KMS-11 (cell line): ENCODE results near the gene KLB.

Experiments used
- H2AFZ ChIP-seq: fragments of 200-600 bp; sonication (generic); 2 replicates; pipeline ENCODE4 v1.6.1; 2016; ENCODE audit warnings: antibody characterized with exemption, mixed run types, low read depth
- H3K27ac ChIP-seq: fragments of 200-600 bp; sonication (generic); 2 replicates; pipeline ENCODE4 v1.6.1; 2016; ENCODE audit warnings: mild to moderate bottlenecking, mixed run types
- H3K27me3 ChIP-seq: fragments of 200-600 bp; sonication (generic); 2 replicates; pipeline ENCODE4 v1.6.1; 2017; ENCODE audit warnings: mild to moderate bottlenecking, low read depth, mixed run types, moderate library complexity; ENCODE audit not compliant: insufficient read depth
- H3K36me3 ChIP-seq: fragments of 200-600 bp; sonication (generic); 2 replicates; pipeline ENCODE4 v1.6.1; 2017; ENCODE audit warnings: mild to moderate bottlenecking, mixed run types; ENCODE audit not compliant: insufficient read depth
- H3K4me1 ChIP-seq: fragments of 200-600 bp; sonication (generic); 2 replicates; pipeline ENCODE4 v1.6.1; 2016; ENCODE audit warnings: mild to moderate bottlenecking, low read depth, mixed run types; ENCODE audit not compliant: poor library complexity, severe bottlenecking
- H3K4me2 ChIP-seq: fragments of 200-600 bp; sonication (generic); 2 replicates; pipeline ENCODE4 v1.7.0; 2016; ENCODE audit warnings: mild to moderate bottlenecking, mixed run types
- H3K4me3 ChIP-seq: fragments of 200-600 bp; sonication (generic); IDR thresholded peaks from 2 replicates; pipeline ENCODE4 v1.6.1; 2017; ENCODE audit warnings: low read depth, low read length, mixed read lengths; ENCODE audit not compliant: insufficient read depth
- H3K79me2 ChIP-seq: fragments of 200-600 bp; sonication (generic); 2 replicates; pipeline ENCODE4 v1.6.1; 2016; ENCODE audit warnings: low read depth, mixed run types; ENCODE audit not compliant: insufficient read depth
- H3K9ac ChIP-seq: fragments of 200-600 bp; sonication (generic); 2 replicates; pipeline ENCODE4 v1.6.1; 2016; ENCODE audit warnings: mild to moderate bottlenecking, mixed run types
- H4K20me1 ChIP-seq: fragments of 200-600 bp; sonication (generic); 2 replicates; pipeline ENCODE4 v1.6.1; 2016; ENCODE audit warnings: mild to moderate bottlenecking, mixed run types; ENCODE audit not compliant: insufficient read depth
- CTCF ChIP-seq: fragments of 200-600 bp; sonication (generic); conservative IDR thresholded peaks from 2 replicates; pipeline ENCODE4 v1.6.1; 2017; ENCODE audit warnings: low read depth, mild to moderate bottlenecking, antibody characterized with exemption, low read length, moderate library complexity, mixed read lengths

KLB gene

GRCh38 chr4:39363773-39364393, 42.8 kb upstream of the KLB start:
- no peak overlapping the region for H3K9ac ChIP-seq
- no peak overlapping the region for H2AFZ ChIP-seq
- H3K79me2 ChIP-seq: peaks cover 64% of the 10 kb centered on the region
- H4K20me1 ChIP-seq: no peaks in the 10 kb centered on the region; the same call in 1 of the 2 replicates
- no peak overlapping the region for H3K27ac ChIP-seq
- no peak overlapping the region for H3K4me3 ChIP-seq
- peaks cover 19% of the 10 kb centered on the region for H3K4me1 ChIP-seq
- peak overlapping the region; percentile 92; the same call in 1 of the 2 replicates for H3K4me2 ChIP-seq
- H3K27me3 ChIP-seq: no peaks in the 10 kb centered on the region
- no peaks in the 10 kb centered on the region for H3K36me3 ChIP-seq
- TF ChIP-seq CTCF: no peak

GRCh38 chr4:39365360-39365759, 41.4 kb upstream of the KLB start:
- peaks cover 19% of the 10 kb centered on the region for H3K4me1 ChIP-seq
- H3K9ac ChIP-seq: peak overlapping the region; percentile 82; the same call in 1 of the 2 replicates
- H2AFZ ChIP-seq: no peak overlapping the region
- peak overlapping the region; percentile 63 for H3K4me3 ChIP-seq
- H3K27ac ChIP-seq: peak overlapping the region; percentile 68
- H3K4me2 ChIP-seq: peak overlapping the region; percentile 92
- H3K36me3 ChIP-seq: no peaks in the 10 kb centered on the region
- H3K79me2 ChIP-seq: peaks cover 57% of the 10 kb centered on the region
- H3K27me3 ChIP-seq: no peaks in the 10 kb centered on the region
- no peak for TF ChIP-seq CTCF
- no peaks in the 10 kb centered on the region; the same call in 1 of the 2 replicates for H4K20me1 ChIP-seq

GRCh38 chr4:39365830-39366771, 40.6 kb upstream of the KLB start, which contains the start of gene RFC1:
Gene RFC1 (minus strand): TSS chr4:39366362. CDS start chr4:39366241, 121 bp downstream.
- H3K79me2 ChIP-seq: peaks cover 50% of the 10 kb centered on the region
- no peaks in the 10 kb centered on the region for H3K36me3 ChIP-seq
- TF ChIP-seq CTCF: no peak
- H3K4me3 ChIP-seq: peak within 1 kb of the TSS; percentile 63
- peak within 1 kb of the TSS; percentile 92 for H2AFZ ChIP-seq
- H3K4me2 ChIP-seq: peak within 1 kb of the TSS; percentile 92
- peak within 1 kb of the TSS; percentile 82 for H3K9ac ChIP-seq
- H3K27me3 ChIP-seq: no peaks in the 10 kb centered on the region
- no peaks in the 10 kb centered on the region; the same call in 1 of the 2 replicates for H4K20me1 ChIP-seq
- peaks cover 19% of the 10 kb centered on the region for H3K4me1 ChIP-seq
- peak within 1 kb of the TSS; percentile 68 for H3K27ac ChIP-seq

GRCh38 chr4:39367166-39367565, 39.6 kb upstream of the KLB start:
- H3K4me3 ChIP-seq: no peak overlapping the region
- H3K27ac ChIP-seq: no peak overlapping the region
- no peak for TF ChIP-seq CTCF
- H3K9ac ChIP-seq: no peak overlapping the region
- no peaks in the 10 kb centered on the region for H3K27me3 ChIP-seq
- H3K4me2 ChIP-seq: no peak overlapping the region
- peaks cover 39% of the 10 kb centered on the region for H3K79me2 ChIP-seq
- peaks cover 19% of the 10 kb centered on the region for H3K4me1 ChIP-seq
- H3K36me3 ChIP-seq: no peaks in the 10 kb centered on the region
- H4K20me1 ChIP-seq: no peaks in the 10 kb centered on the region
- no peak overlapping the region; the same call in 1 of the 2 replicates for H2AFZ ChIP-seq
